Fibroblast of skin of right quadriceps (primary cell): ENCODE results near the gene CNTNAP2.
A peak's percentile ranks its signal among the peaks of the same experiment; 100 is the strongest.
"Not testable (repeated sequence)": the region's sequence is repeated elsewhere in the genome, so short reads cannot be mapped to it uniquely, and the experiment has no call there.

ENCODE experiments used
- DNase-seq: peaks from one replicate; pipeline ENCODE4 v3.0.0-alpha.2; 2013

Gene CNTNAP2

DNA sequence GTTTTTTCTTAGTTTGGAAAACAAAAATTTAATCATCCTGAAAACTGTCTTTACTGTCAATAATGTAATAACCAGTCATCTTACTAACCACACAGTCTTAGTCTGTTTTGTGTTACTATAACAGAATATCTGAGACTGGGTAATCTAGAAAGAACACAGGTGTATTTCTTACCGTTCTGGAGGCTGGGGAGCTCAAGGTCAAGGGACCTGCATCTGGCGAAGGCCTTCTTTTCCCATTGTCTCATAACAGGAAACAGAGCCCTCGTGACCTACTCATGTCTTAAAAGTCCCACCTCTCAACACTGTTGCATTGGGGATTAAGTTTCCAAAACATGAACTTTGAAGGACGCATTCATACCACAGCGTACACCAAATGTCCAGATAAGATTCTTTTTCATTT, 932.3 kb downstream of the CNTNAP2 start:
- DNase-seq = no peak

DNA sequence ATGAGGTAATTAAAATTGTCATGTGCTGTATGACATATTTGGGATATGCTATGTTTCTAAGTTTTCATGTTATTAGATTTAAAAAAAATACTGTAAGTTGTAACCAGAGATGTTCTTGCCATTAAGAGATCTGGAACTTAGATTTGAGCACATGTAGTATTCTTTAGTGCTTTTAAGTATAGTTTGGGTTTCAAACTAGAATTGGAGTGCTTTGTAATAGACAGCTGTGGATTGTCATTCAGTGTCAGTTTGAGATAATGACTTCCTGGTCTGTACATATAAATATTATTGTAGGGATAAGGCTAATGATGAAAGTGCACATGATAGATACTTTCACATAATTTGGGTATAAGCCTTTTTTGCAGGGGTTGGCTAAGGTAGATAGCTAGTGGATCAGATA, 936.2 kb downstream of the CNTNAP2 start:
- DNase-seq = no peak

DNA sequence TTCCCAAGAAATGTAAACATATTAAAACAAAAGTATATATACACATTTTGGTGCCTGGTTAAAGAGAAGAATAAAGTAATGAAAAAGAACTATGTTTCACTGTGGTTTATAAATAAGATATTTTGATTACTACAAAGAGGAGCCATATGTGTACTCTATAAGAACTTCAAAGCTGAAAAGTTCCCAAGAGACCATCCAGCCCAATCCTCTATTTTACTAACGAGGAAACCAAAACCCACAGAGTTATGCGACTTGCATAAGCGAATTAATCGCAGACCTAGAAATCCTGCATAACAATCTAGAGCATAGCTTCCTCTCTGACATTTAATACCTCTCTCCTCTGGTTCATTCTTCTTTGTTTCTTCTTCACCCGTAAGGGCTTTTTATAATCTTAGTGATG, 937.1 kb downstream of the CNTNAP2 start:
- DNase-seq = peak; percentile 80

DNA sequence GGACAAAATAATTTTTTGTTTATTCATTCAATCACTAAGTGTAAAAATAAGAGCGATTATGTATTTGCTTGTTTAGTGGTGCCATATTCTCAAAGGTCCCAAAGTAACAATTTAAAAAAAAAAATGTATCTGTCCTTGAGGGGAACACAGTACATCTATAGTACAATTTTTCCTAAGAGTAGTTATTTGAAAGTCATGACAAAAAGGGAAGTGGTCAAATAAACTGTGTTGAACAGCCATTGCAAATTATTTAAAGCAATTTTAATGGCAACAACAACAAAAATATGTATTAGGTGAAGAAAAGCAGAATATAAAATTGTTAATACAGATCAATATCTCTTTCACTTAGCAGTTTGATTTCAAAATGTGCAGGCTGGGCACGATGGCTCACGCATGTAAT, 943.5 kb downstream of the CNTNAP2 start:
- no peak for DNase-seq

- DNase-seq = no peak
Observed at GRCh38 chr7:147062897-147063296, 946.3 kb downstream of the CNTNAP2 start.

- DNase-seq = no peak
Observed at GRCh38 chr7:147068842-147069241, 952.2 kb downstream of the CNTNAP2 start.

DNA sequence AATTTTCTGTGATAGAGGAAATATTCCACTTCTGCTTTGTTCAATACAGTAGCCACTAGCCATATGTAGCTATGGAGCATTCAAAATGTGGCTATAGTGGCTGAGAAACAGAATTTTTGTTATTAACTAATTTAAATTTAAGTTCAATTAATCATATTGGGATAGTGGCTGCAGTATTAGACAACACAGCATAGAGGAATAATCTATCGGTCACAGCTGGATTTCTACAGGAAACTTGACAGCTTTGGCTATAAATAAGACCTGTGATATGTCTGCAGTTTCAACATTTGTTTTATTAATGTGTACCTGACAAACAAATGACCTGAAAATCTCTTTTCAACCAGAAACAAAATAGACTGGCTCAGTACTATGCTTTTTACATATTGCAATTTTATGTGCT, 953.2 kb downstream of the CNTNAP2 start:
- no peak for DNase-seq

DNA sequence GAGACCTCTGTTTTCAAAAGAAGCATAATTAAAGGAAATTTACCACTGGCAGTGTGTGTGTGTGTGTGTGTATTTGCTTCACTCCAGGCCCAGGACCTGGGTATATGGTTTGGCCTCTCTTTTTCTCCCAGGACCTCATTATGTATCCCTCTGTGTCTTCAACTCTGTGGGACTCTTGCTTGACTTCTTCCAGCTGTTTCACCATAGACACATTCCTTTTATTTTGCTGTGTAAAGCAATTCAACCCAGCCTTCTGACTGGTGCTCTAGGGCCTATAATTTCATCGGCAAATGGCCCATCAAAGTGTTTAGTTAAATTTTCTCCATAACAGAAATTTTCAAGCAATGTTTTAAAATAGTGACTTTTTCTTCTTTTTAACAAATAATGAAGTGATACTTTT, 954.3 kb downstream of the CNTNAP2 start:
- DNase-seq = no peak

DNA sequence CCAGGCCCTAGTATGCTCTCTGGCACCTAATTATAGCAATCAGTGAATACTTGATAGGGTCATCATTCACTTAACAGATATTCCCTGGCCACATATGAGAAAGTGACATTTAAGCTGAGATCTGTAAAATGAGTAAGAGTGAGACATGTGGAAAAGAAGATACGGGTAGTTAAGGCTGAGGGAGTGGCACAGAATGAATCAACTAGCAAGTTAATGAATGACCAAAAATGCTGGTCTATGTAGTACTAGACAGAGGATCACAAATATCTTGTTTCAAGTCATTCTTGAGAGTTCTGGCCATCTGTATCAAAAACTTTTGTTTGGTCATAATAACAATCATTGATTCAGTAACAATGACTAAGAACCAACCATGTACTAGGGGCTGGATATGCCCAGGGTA, 954.9 kb downstream of the CNTNAP2 start:
- no peak for DNase-seq

DNA sequence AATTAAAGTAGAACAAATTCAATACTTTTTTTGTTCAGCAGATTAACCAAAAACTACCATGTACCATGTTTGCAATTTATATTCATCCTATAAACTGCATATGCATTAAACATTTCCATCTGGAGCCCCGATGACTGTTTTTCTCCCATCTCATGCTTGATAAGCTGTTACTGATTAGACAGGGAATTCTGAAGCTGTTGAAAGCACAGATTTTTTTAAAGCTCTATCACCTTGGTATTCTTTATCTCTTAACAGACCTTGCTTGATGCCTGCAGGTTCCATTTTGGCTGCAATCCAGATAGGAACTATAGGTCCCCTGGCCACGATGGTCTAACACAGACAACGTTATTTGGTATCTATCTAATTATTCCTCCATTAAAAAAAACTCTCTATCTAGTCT, 961.7 kb downstream of the CNTNAP2 start:
- DNase-seq = no peak

- no peak for DNase-seq
Observed at GRCh38 chr7:147079083-147079482, 962.5 kb downstream of the CNTNAP2 start.

DNA sequence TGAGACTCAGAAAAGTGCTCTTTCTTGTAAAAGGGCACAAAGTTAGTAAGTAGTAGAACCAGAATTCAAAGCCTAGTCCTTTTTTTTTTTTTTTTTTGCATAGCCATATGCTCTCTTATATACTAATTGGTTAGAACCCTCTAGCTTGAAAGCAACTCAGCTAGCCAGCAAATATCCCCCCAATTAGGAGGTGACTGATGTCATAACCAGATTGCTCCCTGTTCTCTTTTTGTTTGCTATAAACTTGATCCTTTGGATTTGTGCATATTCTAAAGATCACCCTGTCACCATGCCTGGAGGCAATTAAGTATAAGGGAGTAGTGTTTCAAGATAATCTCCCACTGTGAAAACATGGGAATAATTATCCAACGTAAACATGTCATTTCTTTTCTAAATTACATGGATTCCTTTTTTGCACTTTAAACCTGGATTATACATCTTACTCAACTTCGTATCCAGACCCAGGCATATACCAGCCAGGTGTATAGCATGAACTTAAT, 963.4 kb downstream of the CNTNAP2 start:
- peak; percentile 3 for DNase-seq

DNA sequence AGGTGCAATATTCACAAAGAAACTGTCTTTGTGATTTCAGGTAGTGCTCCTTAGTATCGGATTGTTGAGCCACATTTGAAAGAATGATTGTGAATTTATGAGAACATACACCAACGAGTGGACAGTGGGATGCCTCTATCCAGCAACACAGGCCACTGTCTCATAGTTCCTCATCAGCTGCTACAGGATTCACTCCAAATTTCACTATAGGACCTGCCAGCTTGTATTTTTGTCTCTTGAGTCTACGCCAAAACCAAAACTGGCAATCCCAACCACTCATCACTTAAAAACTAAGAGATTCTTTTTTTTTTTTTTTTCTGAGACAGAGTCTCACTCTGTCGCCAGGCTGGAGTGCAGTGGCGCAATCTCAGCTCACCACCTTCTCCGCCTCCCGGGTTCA, 964.5 kb downstream of the CNTNAP2 start:
- DNase-seq = no peak

DNA sequence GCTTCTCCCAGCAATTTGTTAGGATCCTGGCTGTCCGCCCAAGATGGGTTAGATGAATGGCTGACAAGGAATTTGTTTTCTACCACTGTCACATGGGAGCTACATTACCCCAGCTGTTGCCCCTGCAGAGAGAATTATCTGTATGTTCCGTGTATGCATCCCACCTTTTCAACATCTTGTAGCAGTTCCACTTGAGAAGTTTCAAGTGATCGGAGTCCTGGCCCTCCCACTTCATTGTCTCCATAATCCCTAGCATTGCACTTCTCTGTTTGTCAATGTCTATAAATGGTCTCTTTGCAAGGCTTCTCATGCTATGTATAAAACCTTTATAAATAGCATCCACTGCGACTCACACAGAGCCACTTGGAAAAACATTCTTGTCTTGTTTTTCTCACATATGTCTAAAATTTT, 972.5 kb downstream of the CNTNAP2 start:
- DNase-seq = peak; percentile 52

GRCh38 chr7:147089608-147090007, 973.0 kb downstream of the CNTNAP2 start:
- no peak for DNase-seq

DNA sequence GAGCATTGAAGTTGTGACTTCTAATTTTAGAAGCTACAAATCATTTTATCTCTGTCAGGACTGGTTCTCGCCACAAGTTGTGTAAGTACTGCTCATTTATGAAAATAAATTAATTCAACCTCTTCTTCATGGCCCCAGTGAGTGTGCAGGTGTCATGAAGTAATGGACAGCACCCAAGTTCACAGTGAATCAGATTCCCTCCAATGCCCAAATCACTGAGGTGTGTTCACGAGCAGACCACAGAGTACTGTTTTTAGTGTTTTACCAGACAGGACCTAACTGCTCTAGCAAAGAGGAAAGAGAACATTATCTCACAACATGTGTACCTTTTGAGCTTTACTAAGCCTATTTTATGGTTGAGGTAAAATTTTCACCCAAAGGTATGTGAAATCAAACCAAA, 980.0 kb downstream of the CNTNAP2 start:
- DNase-seq = no peak

DNA sequence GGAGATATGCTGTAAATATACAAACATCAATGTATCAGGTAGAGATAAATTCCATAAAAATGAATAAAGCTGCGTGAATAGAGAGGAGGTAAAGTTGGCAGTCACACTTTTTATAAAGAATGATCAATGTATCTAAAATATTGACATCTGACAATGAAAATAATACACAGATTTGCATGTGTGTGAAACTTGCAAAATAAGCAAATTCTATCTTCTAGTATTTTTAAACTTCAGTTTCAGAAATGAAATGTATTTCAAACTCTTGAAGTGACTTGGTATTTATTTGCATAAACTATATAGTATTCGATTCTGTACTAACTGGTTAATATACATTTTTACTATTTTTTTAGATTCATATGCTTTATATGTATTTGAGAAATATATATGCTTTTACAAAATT, 986.6 kb downstream of the CNTNAP2 start:
- no peak for DNase-seq

DNA sequence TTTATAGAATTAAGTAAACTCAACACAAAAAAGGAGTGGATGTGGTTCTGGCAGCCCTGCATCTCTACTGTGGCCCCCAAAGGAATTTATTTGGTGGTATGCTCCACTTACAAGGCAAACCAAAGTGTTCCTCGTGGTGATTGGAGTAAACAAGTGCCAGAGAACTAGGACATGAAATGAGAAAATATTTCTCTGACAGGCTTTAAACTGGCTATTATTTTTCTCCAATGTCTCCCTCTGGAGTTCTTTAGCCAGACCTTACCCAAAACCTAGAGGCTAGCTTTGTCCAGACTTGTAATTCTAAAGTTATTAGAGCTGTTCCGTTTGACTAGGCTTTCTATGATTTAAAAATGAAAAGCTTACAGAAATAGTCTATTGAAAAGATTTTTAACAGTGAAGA, 990.1 kb downstream of the CNTNAP2 start:
- no peak for DNase-seq

GRCh38 chr7:147114525-147114924, 997.9 kb downstream of the CNTNAP2 start:
- DNase-seq = not testable (repeated sequence)

DNA sequence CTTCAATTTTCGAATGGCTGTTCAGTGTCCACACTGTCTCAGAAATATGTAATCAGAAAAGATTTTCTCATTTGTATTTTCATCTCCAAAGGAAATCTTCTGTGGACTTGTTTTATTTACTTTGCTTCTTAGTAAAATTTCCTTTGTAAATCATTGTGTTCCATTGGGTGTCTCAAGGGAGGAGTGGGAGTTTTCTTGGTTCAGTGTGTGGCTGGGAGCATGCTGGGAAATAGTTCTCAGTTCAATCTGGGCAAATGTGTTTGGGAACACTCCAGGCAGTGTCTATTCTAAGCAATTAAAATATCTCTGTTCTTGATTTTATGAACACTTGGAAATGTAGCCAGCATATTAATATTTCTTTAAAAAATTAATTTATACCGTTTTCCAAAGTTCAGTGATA, 1019.8 kb downstream of the CNTNAP2 start:
- DNase-seq = no peak

DNA sequence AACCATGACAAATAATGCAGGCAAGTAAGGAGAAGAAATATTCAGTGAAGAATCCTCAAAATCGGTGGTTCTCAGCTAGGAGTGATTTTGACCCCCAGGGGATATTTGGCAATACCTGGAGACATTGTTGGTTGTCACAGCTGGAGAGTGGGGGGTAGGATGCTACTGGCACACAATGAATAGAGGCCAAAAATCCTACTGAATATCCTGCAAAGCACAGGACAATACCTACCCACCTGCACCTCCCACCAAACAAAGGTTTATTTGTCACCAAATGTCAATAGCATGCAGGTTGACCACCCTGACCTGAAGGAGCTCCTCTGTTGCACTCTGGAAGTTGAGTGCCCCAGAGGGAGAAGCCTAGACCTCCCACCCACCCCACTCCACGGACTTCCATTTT, 1028.6 kb downstream of the CNTNAP2 start:
- no peak for DNase-seq

- no peak for DNase-seq
Observed at GRCh38 chr7:147146169-147146568, 1029.6 kb downstream of the CNTNAP2 start.

DNA sequence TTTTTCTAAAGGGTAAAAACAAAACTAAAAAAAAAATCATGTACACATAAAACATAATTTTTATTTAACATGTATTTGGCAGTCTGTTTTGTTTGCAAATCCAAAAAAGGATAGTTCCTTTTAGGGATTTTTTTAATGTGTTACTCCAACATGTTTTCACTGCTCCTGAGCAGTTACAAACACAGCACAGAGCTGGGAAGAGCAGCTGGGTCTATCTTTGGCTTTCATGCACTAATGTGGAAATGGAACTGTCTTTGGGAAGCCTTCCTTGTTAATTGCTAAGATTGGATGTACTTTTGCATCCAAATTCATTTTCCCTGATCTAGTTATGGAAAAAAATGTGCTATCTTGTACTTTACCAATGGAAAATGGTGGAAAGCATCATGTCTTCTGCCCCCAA, 1035.1 kb downstream of the CNTNAP2 start:
- DNase-seq = no peak

DNA sequence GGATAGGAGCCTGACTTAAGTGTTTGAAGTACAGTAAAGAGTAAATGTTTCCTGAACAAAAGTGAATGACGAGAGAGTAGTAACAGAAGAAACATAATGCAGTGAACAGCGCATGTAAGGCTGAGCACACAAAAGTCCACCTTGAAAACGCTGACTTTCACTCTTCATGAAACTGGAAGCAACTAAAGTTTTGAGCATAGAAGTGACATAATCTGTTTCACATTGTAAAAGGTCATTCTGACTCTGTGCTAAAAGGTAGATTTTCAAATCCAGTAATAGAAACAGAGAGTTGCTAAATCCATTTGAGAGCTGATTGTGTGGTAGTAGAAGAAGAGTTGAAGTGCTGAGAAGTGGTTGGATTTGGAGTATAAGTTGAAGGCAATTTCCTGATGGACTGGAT, 1037.0 kb downstream of the CNTNAP2 start:
- no peak for DNase-seq

DNA sequence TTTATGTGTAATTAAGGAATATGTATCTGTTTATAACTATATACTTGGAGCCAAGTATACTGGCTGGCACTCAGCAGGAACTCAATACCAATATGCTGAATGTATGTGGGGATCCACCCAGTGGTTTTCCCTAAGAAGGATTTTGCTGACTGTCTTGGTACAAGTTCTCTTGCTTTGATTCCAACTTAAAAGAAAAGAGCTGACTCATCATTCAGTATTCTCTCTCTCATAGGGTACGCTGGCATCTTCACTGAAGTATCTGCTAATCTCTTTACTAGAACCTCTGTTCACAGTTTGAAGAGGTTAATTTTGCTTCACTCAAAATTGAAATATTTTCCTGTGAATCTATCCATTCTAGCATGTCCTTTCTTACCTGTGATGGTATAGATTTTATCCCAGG, 1044.8 kb downstream of the CNTNAP2 start:
- DNase-seq = no peak
